Measurements from ENCODE around the gene MAL.

Gene MAL

GRCh38 chr2:95050385-95051300 is 25.1 kb downstream of the MAL start:
- TF ChIP-seq ISL1 (CRISPR knock-in tag; IDR thresholded peaks at IDR 0.05) (no peak), PATZ1 (CRISPR knock-in tag; IDR thresholded peaks at IDR 0.05; ENCODE audit: borderline replicate concordance) (no peak), SNAI2 (CRISPR knock-in tag; IDR thresholded peaks at IDR 0.05) (no peak), ARNTL (CRISPR knock-in tag; IDR thresholded peaks at IDR 0.05; ENCODE audit: borderline replicate concordance, low read depth) (no peak), ZNF70 (CRISPR knock-in tag; IDR thresholded peaks at IDR 0.05) (no peak), ZNF8 (CRISPR knock-in tag; IDR thresholded peaks at IDR 0.05) (no peak), ZNF565 (CRISPR knock-in tag; conservative IDR thresholded peaks at IDR 0.05; ENCODE audit: low read depth) (no peak), OSR1 (CRISPR knock-in tag; IDR thresholded peaks at IDR 0.05) (no peak), PPARA (CRISPR knock-in tag; IDR thresholded peaks at IDR 0.05; ENCODE audit: borderline replicate concordance) (no peak), CREB5 (CRISPR knock-in tag; IDR thresholded peaks at IDR 0.05; ENCODE audit: low read depth) (no peak), ZFP3 (CRISPR knock-in tag; IDR thresholded peaks at IDR 0.05) (no peak), TCF4 (CRISPR knock-in tag; IDR thresholded peaks at IDR 0.05; ENCODE audit: borderline replicate concordance) (no peak)
- ATAC-seq = no peak

DNA sequence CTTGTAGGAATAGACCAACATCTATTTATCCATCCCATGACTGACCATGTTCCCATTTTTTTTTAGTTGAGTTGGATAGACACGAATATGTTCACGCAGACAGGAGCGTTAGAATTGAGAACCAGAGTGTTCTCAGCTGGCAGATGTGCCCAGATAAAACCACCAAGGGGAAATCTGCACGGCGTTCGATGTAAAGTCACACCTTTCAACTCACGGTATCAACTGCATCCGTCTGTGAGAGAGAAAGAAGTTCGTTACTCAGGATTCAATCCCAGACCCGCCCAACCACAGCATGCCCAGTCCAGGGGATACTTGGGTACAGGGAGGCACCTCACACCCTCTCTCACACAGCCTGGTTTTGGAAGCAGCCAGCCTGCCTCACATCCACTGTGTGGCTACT is 26.1 kb downstream of the MAL start:
- TF ChIP-seq TOX (CRISPR knock-in tag; IDR thresholded peaks at IDR 0.05; ENCODE audit: borderline replicate concordance) = no peak
- TF ChIP-seq CSDC2 (CRISPR knock-in tag; IDR thresholded peaks at IDR 0.05) = no peak
- no peak for TF ChIP-seq CREB5 (CRISPR knock-in tag; IDR thresholded peaks at IDR 0.05; ENCODE audit: low read depth)
- TF ChIP-seq OSR1 (CRISPR knock-in tag; IDR thresholded peaks at IDR 0.05) = no peak
- TF ChIP-seq TCF4 (CRISPR knock-in tag; IDR thresholded peaks at IDR 0.05; ENCODE audit: borderline replicate concordance) = no peak
- no peak for TF ChIP-seq SNAI2 (CRISPR knock-in tag; IDR thresholded peaks at IDR 0.05)
- no peak for TF ChIP-seq ISL1 (CRISPR knock-in tag; IDR thresholded peaks at IDR 0.05)
- no peak for TF ChIP-seq BACH2 (CRISPR knock-in tag; IDR thresholded peaks at IDR 0.05; ENCODE audit: borderline replicate concordance)
- TF ChIP-seq, protein P1, sequence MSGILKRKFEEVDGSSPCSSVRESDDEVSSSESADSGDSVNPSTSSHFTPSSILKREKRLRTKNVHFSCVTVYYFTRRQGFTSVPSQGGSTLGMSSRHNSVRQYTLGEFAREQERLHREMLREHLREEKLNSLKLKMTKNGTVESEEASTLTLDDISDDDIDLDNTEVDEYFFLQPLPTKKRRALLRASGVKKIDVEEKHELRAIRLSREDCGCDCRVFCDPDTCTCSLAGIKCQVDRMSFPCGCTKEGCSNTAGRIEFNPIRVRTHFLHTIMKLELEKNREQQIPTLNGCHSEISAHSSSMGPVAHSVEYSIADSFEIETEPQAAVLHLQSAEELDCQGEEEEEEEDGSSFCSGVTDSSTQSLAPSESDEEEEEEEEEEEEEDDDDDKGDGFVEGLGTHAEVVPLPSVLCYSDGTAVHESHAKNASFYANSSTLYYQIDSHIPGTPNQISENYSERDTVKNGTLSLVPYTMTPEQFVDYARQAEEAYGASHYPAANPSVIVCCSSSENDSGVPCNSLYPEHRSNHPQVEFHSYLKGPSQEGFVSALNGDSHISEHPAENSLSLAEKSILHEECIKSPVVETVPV (CRISPR knock-in tag; IDR thresholded peaks at IDR 0.05) = no peak
- no peak for TF ChIP-seq TSHZ2 (CRISPR knock-in tag; IDR thresholded peaks at IDR 0.05)

GRCh38 chr2:95052307-95052706 is 26.8 kb downstream of the MAL start:
- no peak for ATAC-seq
- TF ChIP-seq TCF4 (CRISPR knock-in tag; IDR thresholded peaks at IDR 0.05; ENCODE audit: borderline replicate concordance) (no peak), GLIS3 (CRISPR knock-in tag; IDR thresholded peaks at IDR 0.05) (no peak), PPARA (CRISPR knock-in tag; IDR thresholded peaks at IDR 0.05; ENCODE audit: borderline replicate concordance) (no peak)

More for the DNA sequence above, 26.1 kb downstream of the MAL start:
- no peak for ATAC-seq
